HG03135 (cell line): ENCODE data around the gene TNFAIP8.

ENCODE experiments used
- ATAC-seq: cut with Tn5 transposase; IDR thresholded peaks from one replicate; pipeline ENCODE4 v1.9.1; 2021; ENCODE audit warnings: mild to moderate bottlenecking, moderate library complexity; ENCODE audit not compliant: unreplicated experiment

Gene TNFAIP8

DNA sequence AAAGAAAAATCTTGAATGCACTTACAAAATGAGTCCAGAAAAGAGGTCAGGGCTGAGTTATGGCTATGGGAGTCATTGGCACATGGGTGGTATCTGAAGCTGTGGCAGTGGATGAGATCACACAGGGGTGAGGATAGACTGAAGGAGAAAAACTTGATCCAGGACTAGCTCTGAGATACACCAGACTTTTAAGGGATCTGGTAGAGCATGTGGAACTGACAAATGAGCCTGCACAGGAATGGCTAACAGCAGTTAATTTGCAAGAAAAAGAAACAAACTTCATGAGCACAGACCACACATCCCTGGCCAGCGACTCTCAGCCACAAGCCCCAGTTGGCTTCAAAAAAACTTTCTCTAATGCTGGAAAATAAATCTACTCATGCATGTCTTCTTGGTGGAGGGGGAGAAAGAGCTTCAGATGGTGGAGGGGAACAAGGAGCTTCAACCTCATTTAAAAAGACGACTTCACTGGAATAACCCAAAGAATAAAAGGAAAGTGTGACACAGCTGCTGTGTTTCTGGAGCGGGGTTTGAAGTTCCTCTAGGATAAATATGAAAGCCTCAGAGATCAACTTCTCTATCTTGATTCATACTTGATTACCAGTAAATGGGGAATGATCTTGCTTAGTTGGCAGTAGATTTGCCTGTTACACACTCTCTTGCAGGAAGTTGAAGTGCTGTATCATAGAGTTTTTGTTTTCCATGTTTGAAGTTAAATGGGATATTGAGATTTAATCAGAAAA is 33.6 kb downstream of the TNFAIP8 start:
- no peak for ATAC-seq

- ATAC-seq: no peak
These were observed 34.6 kb downstream of the TNFAIP8 start for GRCh38 chr5:119390404-119390803.

DNA sequence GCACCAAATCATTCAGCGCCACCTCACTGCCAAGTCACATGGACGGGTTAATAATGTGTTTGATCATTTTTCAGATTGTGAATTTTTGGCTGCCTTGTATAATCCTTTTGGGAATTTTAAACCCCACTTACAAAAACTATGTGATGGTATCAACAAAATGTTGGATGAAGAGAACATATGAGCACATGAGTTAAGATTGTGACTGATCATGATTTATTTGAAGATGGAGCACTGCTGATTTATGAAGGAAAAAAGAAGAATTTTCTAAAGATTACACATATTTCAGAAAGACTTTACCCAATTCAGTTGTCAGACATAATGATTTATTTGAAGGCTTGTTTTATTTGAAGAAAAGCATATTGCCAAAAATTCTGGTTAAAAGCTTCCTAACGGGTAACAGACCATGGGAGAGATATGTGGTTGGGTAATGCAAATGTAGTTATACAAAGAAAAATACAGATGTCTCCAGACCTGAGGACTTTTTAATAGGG is 37.4 kb downstream of the TNFAIP8 start:
- ATAC-seq: no peak

DNA sequence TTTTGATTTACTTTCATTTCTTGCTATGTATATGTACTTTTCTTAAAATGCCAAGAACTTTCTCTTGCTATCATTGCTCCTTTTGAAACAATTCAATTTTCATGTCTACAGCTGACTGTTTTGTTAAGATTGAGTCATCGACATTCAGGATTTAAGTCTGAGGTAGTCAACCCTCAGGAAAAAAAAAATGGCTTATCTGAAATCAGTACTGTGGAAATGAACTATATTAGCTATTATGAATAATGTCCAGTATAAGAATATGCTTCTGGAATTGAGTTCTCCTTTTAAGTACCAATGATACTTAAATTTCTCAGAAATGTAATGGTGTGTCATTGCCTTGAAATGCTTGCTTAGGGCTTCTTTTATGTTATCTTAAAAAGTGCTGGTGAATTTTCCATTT is 37.9 kb downstream of the TNFAIP8 start:
- no peak for ATAC-seq

- ATAC-seq: peak; percentile 64
These were observed 39.4 kb downstream of the TNFAIP8 start for GRCh38 chr5:119395080-119395836.

DNA sequence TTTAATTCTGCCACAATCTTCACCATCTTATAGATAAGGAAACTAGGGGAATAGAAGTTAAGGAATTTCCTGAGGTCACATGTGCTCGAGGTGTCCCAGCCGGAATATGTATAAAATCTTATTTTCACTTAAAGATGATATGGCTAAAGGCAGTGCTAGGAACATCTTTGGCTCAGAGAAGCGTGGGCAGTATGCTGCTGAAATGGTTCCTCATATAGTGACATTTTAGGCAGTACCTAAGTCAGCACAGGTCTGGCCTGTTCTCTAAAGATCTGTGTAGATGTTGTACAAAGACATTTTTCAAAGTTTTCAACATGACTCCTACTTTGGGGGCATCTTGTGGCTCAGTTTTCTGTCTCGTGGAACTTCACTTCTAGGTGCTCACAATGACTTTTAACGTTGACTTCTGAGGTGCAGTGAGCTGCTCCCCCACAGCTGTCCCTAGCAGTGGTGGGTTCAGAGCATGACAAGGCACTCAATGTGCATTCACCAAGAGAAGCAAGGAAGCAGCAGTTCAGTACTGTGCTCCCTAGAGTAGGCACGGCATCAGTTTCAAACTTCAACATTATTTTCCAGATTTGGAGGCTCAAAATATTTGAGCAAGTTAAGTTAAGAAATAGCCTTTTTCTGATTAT is 40.3 kb downstream of the TNFAIP8 start:
- ATAC-seq: no peak

DNA sequence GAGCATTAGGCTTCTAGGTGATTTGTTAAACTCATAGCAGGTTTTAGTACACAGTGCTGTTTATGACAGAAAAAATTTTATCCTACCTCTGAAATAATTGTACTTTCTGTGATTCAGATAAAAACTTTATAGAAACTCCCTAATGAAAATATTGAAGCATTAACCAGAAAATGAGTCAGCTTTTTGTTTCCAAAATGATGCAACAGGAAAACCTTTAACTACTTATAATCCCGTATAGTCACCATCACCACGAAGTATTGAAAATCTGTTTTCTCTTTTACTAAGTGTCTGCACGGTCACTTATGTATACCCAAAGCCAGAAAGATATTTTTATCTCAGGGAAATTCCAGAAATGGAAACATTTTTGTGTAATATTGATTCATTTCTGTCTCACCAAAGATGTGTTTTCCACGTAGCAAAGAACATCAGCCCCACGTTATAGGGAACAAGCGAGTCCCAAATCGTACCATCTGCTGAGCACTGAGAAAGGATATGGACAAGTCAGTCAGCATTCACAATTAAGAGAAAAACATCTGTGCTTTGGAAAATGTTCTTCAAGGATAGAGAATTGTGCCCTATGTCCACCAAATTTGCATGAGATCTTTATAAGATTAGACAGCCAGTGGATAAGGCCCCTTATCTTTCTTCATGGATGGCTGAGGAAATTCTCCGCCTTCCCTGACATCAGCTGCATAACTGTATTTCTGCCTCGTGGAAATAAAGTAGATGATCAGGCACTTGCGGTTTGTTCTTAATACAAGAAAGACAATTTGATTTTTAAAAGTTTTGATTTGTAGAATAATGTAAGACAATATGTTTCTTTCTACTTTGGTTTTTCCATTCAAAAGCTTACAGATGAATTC is 41.9 kb downstream of the TNFAIP8 start:
- ATAC-seq: no peak

- ATAC-seq: no peak
These were observed 43.1 kb downstream of the TNFAIP8 start for GRCh38 chr5:119398727-119399466.

DNA sequence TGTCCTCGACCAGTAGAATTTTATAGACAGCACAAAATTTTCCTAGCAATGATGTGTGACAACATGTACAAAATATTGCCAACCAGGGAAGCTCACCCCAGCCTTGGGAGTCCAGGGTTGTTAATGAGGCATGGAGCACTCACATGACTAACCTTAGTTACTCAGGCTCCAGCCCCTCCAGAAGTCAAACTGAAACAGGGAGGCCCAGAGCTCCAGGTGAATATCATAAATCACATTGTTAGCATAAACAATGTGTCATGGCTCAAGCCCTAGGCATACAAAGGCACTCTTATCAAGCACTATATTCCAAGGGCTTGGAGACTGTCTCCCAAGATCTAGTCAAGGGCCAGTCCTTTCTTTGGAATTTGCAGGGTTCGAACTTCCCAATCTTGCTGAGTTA is 44.4 kb downstream of the TNFAIP8 start:
- ATAC-seq: no peak

DNA sequence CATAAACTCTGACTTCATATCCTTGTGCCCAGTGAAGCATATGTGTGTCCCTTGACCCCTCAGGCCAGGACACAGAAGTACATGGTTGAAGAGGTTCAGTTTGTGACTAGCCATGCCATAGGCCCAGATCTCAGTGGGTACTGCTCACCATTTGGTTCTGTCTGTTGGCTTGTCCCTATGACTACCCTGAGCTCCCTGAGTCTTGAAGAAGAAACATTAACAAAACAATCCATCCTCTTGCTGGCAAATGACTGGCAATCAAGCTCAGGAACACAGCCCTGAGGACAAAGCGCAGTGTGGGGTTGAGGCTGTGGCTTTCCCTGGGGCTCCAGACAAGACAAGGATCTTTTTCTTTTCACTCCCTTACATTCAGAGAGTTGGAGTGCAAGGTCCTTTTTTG is 46.3 kb downstream of the TNFAIP8 start:
- ATAC-seq: no peak

GRCh38 chr5:119402555-119402954 is 46.7 kb downstream of the TNFAIP8 start:
- ATAC-seq: no peak

- no peak for ATAC-seq
These were observed 48.2 kb downstream of the TNFAIP8 start for GRCh38 chr5:119404033-119404432.

DNA sequence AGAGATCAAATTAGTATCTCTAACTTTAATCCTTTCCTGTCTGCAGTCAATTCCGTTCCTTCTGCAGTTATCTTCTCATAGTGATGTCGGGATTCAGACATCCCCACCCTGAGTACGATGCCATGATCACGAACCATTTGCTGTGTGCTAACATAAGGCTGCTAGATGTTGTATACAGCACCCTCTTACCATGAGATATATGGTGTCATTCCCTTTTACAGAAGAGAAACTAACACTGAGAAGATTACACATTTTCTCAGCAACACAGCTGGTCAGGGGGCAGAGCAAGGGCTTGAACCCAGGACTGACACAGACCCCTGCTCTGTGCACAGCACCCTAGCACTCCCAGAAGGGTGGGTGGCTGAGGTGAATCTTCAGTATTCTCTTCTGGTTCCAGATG is 49.6 kb downstream of the TNFAIP8 start:
- ATAC-seq: no peak

- ATAC-seq: no peak
These were observed 50.8 kb downstream of the TNFAIP8 start for GRCh38 chr5:119406551-119407110.

GRCh38 chr5:119409235-119409815 is 53.5 kb downstream of the TNFAIP8 start:
- ATAC-seq: no peak

- no peak for ATAC-seq
These were observed 54.8 kb downstream of the TNFAIP8 start for GRCh38 chr5:119410448-119411159.

- ATAC-seq: peak; percentile 67
These were observed 55.8 kb downstream of the TNFAIP8 start for GRCh38 chr5:119411361-119412278.
